HepG2 (cell line): ENCODE measurements around the gene SMIM8. TPM values are rescaled to one million over a fixed set of nuclear protein-coding genes. Genes with fewer than 3 reads are reported as not detected.
A peak's percentile ranks its signal among the peaks of the same experiment; 100 is the strongest.

Experiments used
- BCL3 ChIP-seq: sonication (generic); formaldehyde crosslinking; IDR thresholded peaks from 2 replicates; pipeline ENCODE4 v1.5.1; 2020; ENCODE audit warnings: mild to moderate bottlenecking, missing genetic modification reagents, moderate library complexity
- GATAD1 ChIP-seq: IDR thresholded peaks from 2 replicates; pipeline ENCODE4 v1.6.1; 2016; ENCODE audit warnings: missing genetic modification reagents, missing compliant biosample characterization
- IKZF5 ChIP-seq: IDR thresholded peaks from 2 replicates; pipeline ENCODE4 v1.6.1; 2018; ENCODE audit warnings: missing genetic modification reagents, mild to moderate bottlenecking, missing compliant biosample characterization
- MAX ChIP-seq: IDR thresholded peaks from 2 replicates; pipeline ENCODE4 v1.6.1; 2012; ENCODE audit warnings: inconsistent platforms
- MEF2D ChIP-seq: sonication (generic); formaldehyde crosslinking; IDR thresholded peaks from 2 replicates; pipeline ENCODE4 v1.5.1; 2020; ENCODE audit warnings: mild to moderate bottlenecking, missing genetic modification reagents
- NFATC3 ChIP-seq: sonication (generic); formaldehyde crosslinking; IDR thresholded peaks from 2 replicates; pipeline ENCODE4 v1.5.1; 2020; ENCODE audit warnings: mild to moderate bottlenecking, missing genetic modification reagents
- NR0B2 ChIP-seq: sonication (generic); formaldehyde crosslinking; IDR thresholded peaks from 2 replicates; pipeline ENCODE4 v1.4.0; 2020; ENCODE audit warnings: mild to moderate bottlenecking, missing genetic modification reagents
- PHF8 ChIP-seq: sonication (generic); formaldehyde crosslinking; IDR thresholded peaks from 2 replicates; pipeline ENCODE4 v1.5.0; 2020; ENCODE audit warnings: missing genetic modification reagents
- PRDM4 ChIP-seq: sonication (generic); formaldehyde crosslinking; IDR thresholded peaks from 2 replicates; pipeline ENCODE4 v1.9.0; 2021; ENCODE audit warnings: missing genetic modification reagents, borderline replicate concordance
- RXRA ChIP-seq: sonication (generic); formaldehyde crosslinking; IDR thresholded peaks from 2 replicates; pipeline ENCODE4 v1.5.1; 2020; ENCODE audit warnings: missing genetic modification reagents
- SATB2 ChIP-seq: sonication (generic); formaldehyde crosslinking; IDR thresholded peaks from 2 replicates; pipeline ENCODE4 v1.5.0; 2020; ENCODE audit warnings: missing genetic modification reagents
- SPEN ChIP-seq: sonication (generic); formaldehyde crosslinking; IDR thresholded peaks from 2 replicates; pipeline ENCODE4 v1.5.1; 2020; ENCODE audit warnings: low read depth, mild to moderate bottlenecking, missing genetic modification reagents
- SSRP1 ChIP-seq: IDR thresholded peaks from 2 replicates; pipeline ENCODE4 v1.6.1; 2016; ENCODE audit warnings: control low read depth
- YY1 ChIP-seq: IDR thresholded peaks from 2 replicates; pipeline ENCODE4 v1.6.1; 2011; ENCODE audit warnings: low read length, low read depth, moderate library complexity, mild to moderate bottlenecking; ENCODE audit not compliant: insufficient read depth, insufficient replicate concordance
- ZFP36L2 ChIP-seq: sonication (generic); formaldehyde crosslinking; IDR thresholded peaks from 2 replicates; pipeline ENCODE4 v1.4.0; 2020; ENCODE audit warnings: missing genetic modification reagents
- ZNF124 ChIP-seq: sonication (generic); formaldehyde crosslinking; IDR thresholded peaks from 2 replicates; pipeline ENCODE4 v1.4.0; 2020; ENCODE audit warnings: missing genetic modification reagents
- ZNF205 ChIP-seq: IDR thresholded peaks from 2 replicates; pipeline ENCODE4 v1.6.1; 2018; ENCODE audit warnings: missing biosample characterization, missing genetic modification reagents
- ZNF275 ChIP-seq: sonication (generic); formaldehyde crosslinking; IDR thresholded peaks from 2 replicates; pipeline ENCODE4 v1.8.0; 2022; ENCODE audit warnings: missing genetic modification reagents, mild to moderate bottlenecking, inconsistent platforms, borderline replicate concordance
- ZNF3 ChIP-seq: IDR thresholded peaks from 2 replicates; pipeline ENCODE4 v1.7.0; 2017; ENCODE audit warnings: inconsistent platforms
- ZNF350 ChIP-seq: sonication (generic); formaldehyde crosslinking; IDR thresholded peaks from 2 replicates; pipeline ENCODE4 v1.4.0; 2020; ENCODE audit warnings: mild to moderate bottlenecking, low read depth, missing genetic modification reagents, borderline replicate concordance
- ZNF768 ChIP-seq: sonication (generic); formaldehyde crosslinking; IDR thresholded peaks from 2 replicates; pipeline ENCODE4 v1.4.0; 2020; ENCODE audit warnings: missing genetic modification reagents
- ZNF776 ChIP-seq: sonication (generic); formaldehyde crosslinking; IDR thresholded peaks from 2 replicates; pipeline ENCODE4 v1.4.0; 2020; ENCODE audit warnings: mild to moderate bottlenecking, missing genetic modification reagents
- ZNF878 ChIP-seq: sonication (generic); formaldehyde crosslinking; IDR thresholded peaks from 2 replicates; pipeline ENCODE4 v1.8.1; 2023; ENCODE audit warnings: mild to moderate bottlenecking, missing genetic modification reagents, moderate library complexity
- polyA plus RNA-seq, 8 experiments: library from polyadenylated mRNA; depleted of rRNA in 3 of 8; stranded (reverse) in 7 of 8; unstranded in 1 of 8; fragments of >200 nt; fragmentation: Illumina TruSeq in 4 of 8; extraction: Trizol in 4 of 8; gene quantifications; 2 replicates each; pipeline versions ENCODE4 v1.2.1 to v1.2.3, GENCODE V29; 2011 to 2016; ENCODE audit warnings: low read depth in 4 of 8, missing spikeins in 1 of 8, mixed read lengths in 1 of 8; ENCODE audit not compliant: insufficient read depth in 1 of 8
- total RNA-seq, 5 experiments: library from RNA; depleted of rRNA; stranded (reverse); fragments of >200 nt; fragmentation: Illumina TruSeq; extraction: Trizol; gene quantifications; 2 replicates each; pipeline ENCODE4 v1.2.3, GENCODE V29; 2016; ENCODE audit warnings: low read depth in 1 of 5

SMIM8 gene
- total and polyA plus RNA-seq, 2 of the 13 experiments (the other 11 are each of a cell fraction or from before 2014, with no cell fraction given) = 4.8 to 10.0 TPM

GRCh38 chr6:87322304-87323212 lies at the start of gene SMIM8 (continued):
- TF ChIP-seq SPEN (CRISPR knock-in tag) (peak; percentile 91), IKZF5 (peak; percentile 79), ZNF768 (CRISPR knock-in tag) (peak; percentile 77), ZNF776 (peak; percentile 90), SSRP1 (CRISPR knock-in tag) (no peak), ZNF350 (CRISPR knock-in tag) (no peak; the same call in 1 of the 2 replicates), ZNF275 (CRISPR knock-in tag) (peak; percentile 93; the same call in 1 of the 2 replicates), NR0B2 (CRISPR knock-in tag) (peak; percentile 65; the same call in 1 of the 2 replicates), ZFP36L2 (CRISPR knock-in tag) (no peak), ZNF3 (CRISPR knock-in tag) (no peak; the same call in 1 of the 2 replicates), MEF2D (CRISPR knock-in tag) (no peak), PRDM4 (CRISPR knock-in tag) (no peak), ZNF124 (0 out of 2 replicates have a peak, but pooled peaks have one; percentile 46), YY1 (peak; percentile 87), SATB2 (CRISPR knock-in tag) (0 out of 2 replicates have a peak, but pooled peaks have one; percentile 83), GATAD1 (CRISPR knock-in tag) (peak; percentile 90), PHF8 (CRISPR knock-in tag) (peak; percentile 90), RXRA (CRISPR knock-in tag) (peak; percentile 80), ZNF878 (CRISPR knock-in tag) (no peak), MAX (peak; percentile 30; the same call in 1 of the 2 replicates), BCL3 (peak; percentile 85; the same call in 1 of the 2 replicates), NFATC3 (CRISPR knock-in tag) (no peak), ZNF205 (peak; percentile 72; the same call in 1 of the 2 replicates)
